Neural progenitor cell (in vitro differentiated cells): Measurements from ENCODE around the gene ADORA1.

Experiments
- EZH2 ChIP-seq: fragments of 200-600 bp; sonication (generic); IDR thresholded peaks from 2 replicates; pipeline ENCODE4 v1.6.1; 2017; ENCODE audit warnings: antibody characterized with exemption, mild to moderate bottlenecking, moderate library complexity
- EZH2phosphoT487 ChIP-seq: fragments of 200-600 bp; sonication (generic); IDR thresholded peaks from 2 replicates; pipeline ENCODE4 v1.6.1; 2017; ENCODE audit warnings: antibody characterized with exemption
- TF ChIP-seq, protein P1 (sequence below): fragments of 200-600 bp; sonication (generic); IDR thresholded peaks from 2 replicates; pipeline ENCODE4 v1.5.1; 2017; ENCODE audit warnings: antibody characterized with exemption, mild to moderate bottlenecking

GRCh38 chr1:203153051-203153988 is 25.8 kb downstream of the ADORA1 start:
- TF ChIP-seq, protein P1, sequence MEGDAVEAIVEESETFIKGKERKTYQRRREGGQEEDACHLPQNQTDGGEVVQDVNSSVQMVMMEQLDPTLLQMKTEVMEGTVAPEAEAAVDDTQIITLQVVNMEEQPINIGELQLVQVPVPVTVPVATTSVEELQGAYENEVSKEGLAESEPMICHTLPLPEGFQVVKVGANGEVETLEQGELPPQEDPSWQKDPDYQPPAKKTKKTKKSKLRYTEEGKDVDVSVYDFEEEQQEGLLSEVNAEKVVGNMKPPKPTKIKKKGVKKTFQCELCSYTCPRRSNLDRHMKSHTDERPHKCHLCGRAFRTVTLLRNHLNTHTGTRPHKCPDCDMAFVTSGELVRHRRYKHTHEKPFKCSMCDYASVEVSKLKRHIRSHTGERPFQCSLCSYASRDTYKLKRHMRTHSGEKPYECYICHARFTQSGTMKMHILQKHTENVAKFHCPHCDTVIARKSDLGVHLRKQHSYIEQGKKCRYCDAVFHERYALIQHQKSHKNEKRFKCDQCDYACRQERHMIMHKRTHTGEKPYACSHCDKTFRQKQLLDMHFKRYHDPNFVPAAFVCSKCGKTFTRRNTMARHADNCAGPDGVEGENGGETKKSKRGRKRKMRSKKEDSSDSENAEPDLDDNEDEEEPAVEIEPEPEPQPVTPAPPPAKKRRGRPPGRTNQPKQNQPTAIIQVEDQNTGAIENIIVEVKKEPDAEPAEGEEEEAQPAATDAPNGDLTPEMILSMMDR = no peak
- TF ChIP-seq EZH2 (no peak), EZH2phosphoT487 (no peak)
